Activated T-cell treated with anti-CD3 and anti-CD28 coated beads, Interleukin-2, amount 50 U/mL, for 72 hours (primary cell): Measurements from ENCODE around the gene DHX8. TPM values are rescaled to one million over a fixed set of nuclear protein-coding genes. Genes with fewer than 3 reads are reported as not detected.

Experiments used
- ATAC-seq, 2 donors: fragments of 150-1000 bp; cut with Tn5 transposase; replicated peaks in 1 of 2; 2 replicates each; pipeline ENCODE4 v1.10.0; 2021; ENCODE audit warnings: moderate library complexity in 2 of 2, mild to moderate bottlenecking in 1 of 2
- DNase-seq, 2 donors: peaks; one replicate each; pipeline ENCODE4 v3.0.0; 2021 to 2022; ENCODE audit warnings: mixed read lengths in 1 of 2
- H3K27ac Mint-ChIP-seq: one replicate; pipeline ENCODE4 v1.8.0; 2022; ENCODE audit warnings: mild to moderate bottlenecking, moderate library complexity, mixed read lengths
- H3K27me3 Mint-ChIP-seq: one replicate; pipeline ENCODE4 v1.8.0; 2022; ENCODE audit warnings: low read depth, mixed read lengths
- H3K36me3 Mint-ChIP-seq, 2 donors: one replicate each; pipeline ENCODE4 v1.8.0; 2022; ENCODE audit warnings: mixed read lengths in 2 of 2, mild to moderate bottlenecking in 1 of 2; ENCODE audit not compliant: insufficient read depth in 2 of 2
- H3K4me1 Mint-ChIP-seq: one replicate; pipeline ENCODE4 v1.8.0; 2022; ENCODE audit warnings: low read depth, mixed read lengths
- H3K4me3 Mint-ChIP-seq, 2 donors: one replicate each; pipeline ENCODE4 v1.8.0; 2022; ENCODE audit warnings: mild to moderate bottlenecking in 2 of 2, mixed read lengths in 2 of 2, moderate library complexity in 2 of 2
- H3K9me3 Mint-ChIP-seq, 2 donors: one replicate each; pipeline ENCODE4 v1.8.0; 2022; ENCODE audit warnings: mixed read lengths in 2 of 2
- total RNA-seq, 2 donors: library from RNA; stranded (reverse); gene quantifications; one replicate each; pipeline ENCODE4 v1.2.3, GENCODE V29; 2022

Gene DHX8
- total RNA-seq, 2 donors from 2014 or later = 53.8 to 61.1 TPM

DNA sequence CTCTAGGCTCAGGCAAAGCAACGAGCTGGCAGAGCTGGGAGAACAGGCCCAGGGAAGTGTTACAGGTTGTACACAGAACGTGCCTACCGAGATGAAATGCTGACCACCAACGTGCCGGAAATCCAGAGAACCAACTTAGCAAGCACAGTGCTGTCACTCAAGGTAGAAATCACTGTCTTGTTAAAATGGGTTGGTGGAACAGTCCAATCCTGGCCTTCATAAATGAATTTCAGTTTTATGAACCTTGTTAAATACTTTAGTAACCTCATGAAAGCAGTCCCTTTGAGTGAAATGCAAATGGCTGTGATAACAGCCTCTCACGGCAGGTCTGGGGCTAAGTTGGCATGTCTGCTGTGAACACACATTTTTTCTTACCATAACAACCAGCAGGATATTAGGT lies 33.4 kb downstream of the DHX8 start:
- peaks cover 8 to 22% of the 10 kb centered on the region in 2 donors for H3K36me3 Mint-ChIP-seq
- H3K9me3 Mint-ChIP-seq = no peaks in the 10 kb centered on the region
- no peak for DNase-seq
- ATAC-seq = peak in 1 of 2 donors; percentile 15
- peak overlapping the region in 1 of 2 donors; percentile 30 for H3K4me3 Mint-ChIP-seq
- no peak overlapping the region for H3K27ac Mint-ChIP-seq
- H3K4me1 Mint-ChIP-seq = peaks cover 18% of the 10 kb centered on the region
- no peaks in the 10 kb centered on the region for H3K27me3 Mint-ChIP-seq

DNA sequence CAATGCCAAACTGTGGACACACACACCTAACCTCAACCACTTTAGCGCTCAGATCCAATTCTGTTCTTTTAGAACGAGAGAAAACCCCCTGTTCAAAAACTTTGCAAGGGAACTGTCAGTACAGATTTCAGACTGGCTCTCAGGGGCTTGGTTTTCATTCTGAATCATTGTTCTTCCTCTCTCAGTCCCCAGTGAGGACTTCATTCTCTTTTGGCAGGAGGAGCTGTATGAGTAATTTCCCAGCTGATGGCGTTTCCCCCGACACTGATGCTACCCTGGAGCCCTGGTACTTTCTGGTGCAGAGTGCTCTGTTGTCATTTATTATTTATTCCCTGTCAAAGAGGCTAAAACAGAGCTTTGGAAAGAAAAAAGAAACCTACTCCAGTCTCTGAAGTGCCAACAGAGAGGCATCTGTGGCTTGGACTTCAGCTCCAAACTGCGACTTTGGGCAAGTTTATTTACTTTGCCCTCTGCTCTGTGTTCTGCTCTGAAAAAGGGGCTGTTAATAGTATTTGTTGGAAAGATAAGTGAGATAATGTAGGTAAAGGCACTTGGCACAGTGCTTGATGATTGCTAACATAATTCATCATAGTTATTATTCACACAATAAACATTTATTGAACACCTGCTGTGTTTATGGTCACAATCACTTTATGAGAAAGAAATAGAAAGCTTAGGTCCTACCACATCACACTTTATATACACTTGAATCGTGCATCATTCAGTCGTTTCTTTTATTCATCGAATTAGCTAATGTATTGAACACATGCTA lies 34.0 kb downstream of the DHX8 start:
- H3K36me3 Mint-ChIP-seq = peaks cover 8 to 21% of the 10 kb centered on the region in 2 donors
- no peak overlapping the region for H3K27ac Mint-ChIP-seq
- no peaks in the 10 kb centered on the region for H3K27me3 Mint-ChIP-seq
- no peaks in the 10 kb centered on the region for H3K9me3 Mint-ChIP-seq
- peak overlapping the region in 1 of 2 donors; percentile 16 for H3K4me3 Mint-ChIP-seq
- DNase-seq (peak; percentile 18 to 19), ATAC-seq (peak; percentile 79 to 91)
- peaks cover 18% of the 10 kb centered on the region for H3K4me1 Mint-ChIP-seq

DNA sequence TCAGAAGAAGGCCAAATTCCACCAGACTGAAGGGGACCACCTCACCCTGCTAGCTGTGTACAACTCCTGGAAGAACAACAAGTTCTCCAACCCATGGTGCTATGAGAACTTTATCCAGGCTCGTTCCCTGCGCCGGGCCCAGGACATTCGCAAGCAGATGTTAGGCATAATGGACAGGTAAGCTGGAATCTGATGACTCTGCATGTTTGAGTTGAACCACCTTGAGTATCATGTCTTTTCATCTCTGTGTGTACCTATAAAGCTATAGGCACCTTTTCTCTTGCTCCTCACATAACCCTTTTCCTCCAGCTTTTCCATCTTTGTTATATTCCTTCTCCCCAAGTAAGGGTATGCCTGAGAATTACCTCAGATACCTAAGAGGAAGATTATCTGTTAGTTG lies 37.6 kb downstream of the DHX8 start:
- ATAC-seq = no peak
- H3K4me1 Mint-ChIP-seq = peaks cover 18% of the 10 kb centered on the region
- no peaks in the 10 kb centered on the region for H3K9me3 Mint-ChIP-seq
- H3K27me3 Mint-ChIP-seq = no peaks in the 10 kb centered on the region
- H3K4me3 Mint-ChIP-seq = no peak overlapping the region
- no peak for DNase-seq
- H3K27ac Mint-ChIP-seq = no peak overlapping the region
- H3K36me3 Mint-ChIP-seq = peaks cover 10 to 21% of the 10 kb centered on the region in 2 donors

DNA sequence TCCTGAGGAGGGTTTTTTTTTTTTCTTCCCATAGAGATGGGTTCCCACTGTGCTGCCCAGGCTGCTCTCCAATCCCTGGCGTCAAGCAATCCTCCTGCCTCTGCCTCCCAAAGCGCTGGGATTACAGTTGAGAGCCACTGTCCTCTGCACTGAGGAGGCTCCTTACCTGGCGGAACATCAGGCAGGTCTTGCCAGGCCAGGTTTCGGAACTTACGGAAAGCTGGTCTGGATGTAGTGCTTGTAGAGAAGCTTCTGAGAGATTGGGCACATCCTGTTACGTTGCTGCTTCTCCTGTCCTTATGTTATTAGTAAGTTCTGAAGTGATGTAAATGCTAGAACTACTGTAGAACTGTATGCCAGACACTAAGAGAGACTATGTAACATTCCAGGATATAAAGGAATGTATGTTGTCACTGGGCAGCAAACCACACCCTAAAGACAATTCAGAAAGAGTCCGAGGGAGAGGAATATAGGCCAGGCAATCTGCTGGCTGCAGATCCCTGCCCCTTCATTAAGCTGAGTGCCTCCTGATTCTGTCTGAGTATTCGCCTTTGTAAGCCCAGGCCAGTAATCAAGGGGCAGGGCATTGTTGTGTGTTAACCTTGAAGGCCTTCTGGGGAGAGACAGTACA lies 41.3 kb downstream of the DHX8 start:
- Mint-ChIP-seq H3K4me3 (no peak overlapping the region), H3K27me3 (no peaks in the 10 kb centered on the region), H3K36me3 (peaks cover 10% of the 10 kb centered on the region in 2 donors), H3K9me3 (no peaks in the 10 kb centered on the region), H3K4me1 (no peaks in the 10 kb centered on the region), H3K27ac (no peak overlapping the region)
- ATAC-seq (no peak), DNase-seq (no peak)

DNA sequence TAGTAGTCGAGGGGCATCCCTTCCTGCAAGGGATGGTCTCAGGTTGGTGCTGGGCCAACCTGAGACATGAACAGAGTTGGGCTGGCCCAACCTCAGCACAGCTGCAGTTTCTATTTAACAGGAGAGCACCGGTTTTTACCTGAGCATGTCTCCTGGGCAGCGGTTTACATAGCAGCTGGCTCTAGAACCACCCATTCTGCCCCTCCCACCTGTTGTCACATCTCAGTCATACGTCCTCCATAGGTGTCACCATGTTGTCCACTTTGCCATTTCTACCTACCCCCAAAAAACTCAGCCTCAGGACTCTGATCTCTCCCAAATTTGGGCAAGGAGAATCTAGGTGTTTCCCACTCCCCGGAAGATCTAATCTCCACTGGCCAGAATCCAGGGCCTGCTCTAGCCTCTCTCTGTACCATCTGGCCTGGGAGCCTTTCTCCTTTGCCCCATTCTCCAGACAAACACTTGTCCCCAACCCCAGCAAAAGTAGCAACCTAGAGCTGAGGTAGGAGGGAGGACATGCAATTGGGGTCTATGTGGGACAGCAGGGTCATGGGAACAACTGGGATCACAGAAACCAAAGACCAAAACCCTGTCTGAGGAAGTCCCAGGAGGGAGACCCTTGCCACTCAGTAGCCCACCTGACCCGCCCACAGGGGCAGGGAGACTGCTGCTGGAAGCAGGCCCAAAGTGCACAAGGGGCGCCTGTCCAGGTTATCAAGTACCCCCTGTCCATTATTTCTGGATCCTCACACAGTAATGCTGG lies 43.3 kb downstream of the DHX8 start:
- DNase-seq (no peak), ATAC-seq (no peak)
- Mint-ChIP-seq H3K36me3 (peaks cover 0 to 2% of the 10 kb centered on the region in 2 donors), H3K9me3 (no peaks in the 10 kb centered on the region), H3K4me1 (no peaks in the 10 kb centered on the region), H3K4me3 (no peak overlapping the region), H3K27ac (no peak overlapping the region), H3K27me3 (no peaks in the 10 kb centered on the region)

DNA sequence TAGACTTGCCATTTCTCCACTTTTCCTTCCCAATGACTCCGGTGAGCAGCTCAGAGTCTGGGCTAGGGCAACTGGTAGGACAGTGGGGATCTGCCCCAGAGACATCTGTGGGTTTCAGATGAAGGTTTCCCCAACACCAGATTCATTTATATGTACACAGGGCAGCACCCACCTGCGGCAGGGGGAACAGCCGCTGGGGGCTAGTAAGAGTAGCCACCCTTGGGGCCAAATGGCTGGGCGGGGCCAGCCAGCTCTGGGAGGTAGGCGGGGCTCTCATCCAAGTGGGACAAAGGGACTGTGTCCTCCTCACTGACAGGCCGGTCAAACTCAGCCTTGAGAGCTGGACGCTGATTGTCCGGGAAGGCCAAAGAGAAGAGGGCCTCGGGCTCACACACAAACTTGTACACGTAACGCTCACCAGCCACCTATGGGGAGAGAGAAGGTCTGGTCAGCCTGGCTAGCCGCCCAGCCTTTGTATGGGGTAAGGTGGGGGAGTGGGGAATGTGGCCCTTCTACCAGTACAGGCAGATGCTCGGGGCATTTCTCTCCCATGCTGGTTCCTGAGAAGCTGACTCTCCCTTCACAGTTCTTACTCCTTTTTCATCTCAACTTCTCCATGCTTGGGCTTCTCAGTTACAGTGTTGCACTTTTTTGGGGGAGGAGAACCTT lies 44.7 kb downstream of the DHX8 start:
- peaks cover 0 to 2% of the 10 kb centered on the region in 2 donors for H3K36me3 Mint-ChIP-seq
- no peaks in the 10 kb centered on the region for H3K27me3 Mint-ChIP-seq
- ATAC-seq (no peak), DNase-seq (no peak)
- H3K9me3 Mint-ChIP-seq = no peaks in the 10 kb centered on the region
- no peak overlapping the region for H3K4me3 Mint-ChIP-seq
- H3K4me1 Mint-ChIP-seq = no peaks in the 10 kb centered on the region
- H3K27ac Mint-ChIP-seq = no peak overlapping the region

DNA sequence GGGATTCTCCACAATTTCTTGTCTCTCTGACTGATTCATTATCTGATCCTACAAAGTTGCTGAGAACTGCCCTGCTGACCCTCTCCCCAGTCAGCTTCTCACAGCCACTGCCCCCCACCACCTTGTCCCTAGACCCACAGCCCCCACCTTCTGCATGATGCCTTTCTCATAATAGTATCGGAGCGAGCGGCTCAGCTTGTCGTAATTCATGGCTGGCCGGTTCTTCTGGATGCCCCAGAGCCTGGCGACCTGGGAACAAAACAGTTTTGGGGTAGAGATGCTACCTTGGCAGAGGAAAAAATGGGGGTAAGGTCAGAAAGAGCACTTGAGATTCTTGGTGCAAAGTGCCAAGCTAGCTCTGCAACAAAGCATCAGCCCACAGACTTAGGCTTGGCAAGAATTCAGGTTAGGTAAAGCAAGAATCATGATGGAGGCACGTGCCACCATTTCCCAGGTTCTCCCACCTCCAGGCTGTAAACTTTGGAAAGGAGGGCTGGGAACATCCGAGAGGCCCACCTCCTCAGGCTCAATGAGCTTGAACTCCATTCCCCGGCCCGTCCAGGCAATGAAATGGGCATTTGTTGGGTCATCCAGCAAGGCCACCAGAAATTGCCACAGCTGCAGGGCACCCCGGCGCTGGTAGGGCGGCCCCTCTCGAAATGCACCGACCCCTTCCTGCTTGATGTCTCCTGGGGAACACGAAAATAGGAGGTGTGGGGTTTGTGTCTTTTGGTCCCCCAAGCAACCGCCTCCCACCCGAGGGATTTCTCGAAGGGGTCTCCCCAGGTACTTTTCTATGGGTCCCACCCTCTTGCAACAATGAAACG lies 45.4 kb downstream of the DHX8 start:
- H3K9me3 Mint-ChIP-seq = no peaks in the 10 kb centered on the region
- no peaks in the 10 kb centered on the region for H3K36me3 Mint-ChIP-seq
- no peaks in the 10 kb centered on the region for H3K27me3 Mint-ChIP-seq
- H3K4me3 Mint-ChIP-seq = no peak overlapping the region
- H3K27ac Mint-ChIP-seq = no peak overlapping the region
- ATAC-seq (no peak), DNase-seq (no peak)
- no peaks in the 10 kb centered on the region for H3K4me1 Mint-ChIP-seq

DNA sequence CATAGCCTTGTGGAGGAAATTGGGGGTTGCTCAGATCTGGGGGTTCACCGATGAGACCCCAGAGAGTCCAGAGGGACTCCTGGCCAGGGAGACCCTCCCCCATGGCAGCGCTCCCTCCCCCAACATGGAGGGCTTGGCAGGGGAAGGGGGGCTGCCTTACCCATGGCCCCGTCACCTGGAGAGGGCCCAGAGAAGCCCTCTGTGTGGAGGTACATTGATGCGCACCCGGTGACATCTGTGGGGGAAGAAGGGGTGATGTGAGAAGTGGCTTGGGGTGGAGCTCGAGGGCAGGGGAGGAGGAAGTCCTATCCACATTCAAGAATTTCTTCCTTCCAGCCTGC lies 46.1 kb downstream of the DHX8 start:
- H3K36me3 Mint-ChIP-seq = no peaks in the 10 kb centered on the region
- DNase-seq (no peak), ATAC-seq (no peak)
- no peaks in the 10 kb centered on the region for H3K4me1 Mint-ChIP-seq
- no peaks in the 10 kb centered on the region for H3K9me3 Mint-ChIP-seq
- H3K27ac Mint-ChIP-seq = no peak overlapping the region
- H3K27me3 Mint-ChIP-seq = no peaks in the 10 kb centered on the region
- H3K4me3 Mint-ChIP-seq = no peak overlapping the region

DNA sequence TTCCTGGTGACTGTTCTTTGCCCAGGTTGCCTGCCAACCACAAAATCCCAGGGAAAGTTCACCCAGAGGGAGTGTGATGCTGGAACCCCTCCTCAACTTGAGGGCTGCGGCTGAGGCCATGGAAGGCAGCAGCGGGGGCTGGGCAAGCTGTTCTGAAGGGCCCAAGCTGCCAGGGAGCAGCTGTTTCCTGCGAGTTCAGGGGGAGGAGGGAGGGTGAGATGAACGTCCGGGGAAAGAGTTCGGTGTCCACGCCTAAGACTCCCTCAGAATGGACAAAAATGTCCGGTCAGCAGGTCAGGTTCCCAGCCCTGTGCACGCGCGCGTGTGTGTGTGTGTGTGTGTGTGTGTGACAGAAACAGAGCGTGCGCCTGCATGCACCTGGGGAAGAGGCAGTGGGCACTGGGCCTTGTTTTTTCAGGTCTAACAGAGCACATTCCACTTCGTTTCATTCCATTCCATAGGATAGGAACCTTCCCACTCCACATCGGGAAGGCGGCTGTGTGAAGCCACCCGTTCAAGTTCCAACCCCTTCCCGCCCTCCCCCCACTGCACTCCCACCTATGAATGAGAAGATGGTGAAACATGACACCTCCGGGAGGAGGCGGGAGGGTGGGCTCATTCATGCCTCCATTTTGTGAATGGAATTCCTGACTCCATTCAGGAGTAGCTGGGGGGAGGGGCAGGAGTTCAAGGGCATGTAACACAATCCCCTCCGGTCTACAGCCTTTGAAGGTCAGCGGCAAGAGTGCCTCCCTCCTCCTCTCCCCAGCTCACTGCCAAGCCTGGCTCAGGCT lies 46.7 kb downstream of the DHX8 start:
- Mint-ChIP-seq H3K4me1 (no peaks in the 10 kb centered on the region), H3K27ac (no peak overlapping the region)
- ATAC-seq = no peak

DNA sequence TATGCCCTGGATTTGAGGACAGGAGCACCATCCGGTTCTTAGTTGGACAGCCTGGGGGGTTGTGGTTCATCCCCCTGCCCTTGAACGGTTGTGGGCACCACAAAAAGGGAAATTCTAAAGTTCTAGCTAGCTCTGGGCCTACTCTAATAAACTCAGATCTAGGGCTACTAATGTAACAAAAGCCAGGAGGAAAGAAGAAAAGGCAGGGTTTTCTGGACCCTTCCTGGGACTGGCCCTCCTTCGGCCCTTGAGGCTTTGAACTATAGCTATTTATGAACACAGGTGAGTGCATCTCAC lies 47.3 kb downstream of the DHX8 start:
- Mint-ChIP-seq H3K36me3 (no peaks in the 10 kb centered on the region), H3K27ac (no peak overlapping the region), H3K9me3 (no peaks in the 10 kb centered on the region), H3K4me1 (peaks cover 4% of the 10 kb centered on the region), H3K27me3 (no peaks in the 10 kb centered on the region), H3K4me3 (no peak overlapping the region)
- DNase-seq (no peak), ATAC-seq (no peak)

More for the DNA sequence above, 46.7 kb downstream of the DHX8 start:
- Mint-ChIP-seq H3K36me3 (no peaks in the 10 kb centered on the region), H3K4me3 (no peak overlapping the region), H3K27me3 (no peaks in the 10 kb centered on the region), H3K9me3 (no peaks in the 10 kb centered on the region)
- DNase-seq = no peak

DNA sequence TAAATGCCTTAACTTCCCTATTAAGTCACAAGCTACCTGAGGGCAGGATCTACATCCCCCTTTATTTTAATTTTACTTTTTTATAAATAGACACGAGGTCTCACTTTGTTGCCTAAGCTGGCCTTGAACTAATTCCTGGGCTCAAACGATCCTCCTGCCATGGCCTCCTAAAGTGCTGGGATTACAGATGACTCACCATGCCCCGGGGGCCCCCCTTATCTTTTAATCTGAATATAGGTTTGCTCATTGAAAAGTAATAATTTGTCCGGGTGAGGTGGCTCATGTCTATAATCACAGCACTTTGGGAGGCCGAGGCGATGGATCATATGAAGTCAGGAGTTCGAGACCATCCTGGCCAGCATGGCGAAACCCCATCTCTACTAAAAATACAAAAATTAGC lies 48.2 kb downstream of the DHX8 start:
- Mint-ChIP-seq H3K27me3 (no peaks in the 10 kb centered on the region), H3K4me1 (peaks cover 10% of the 10 kb centered on the region), H3K9me3 (no peaks in the 10 kb centered on the region), H3K36me3 (no peaks in the 10 kb centered on the region), H3K4me3 (no peak overlapping the region), H3K27ac (no peak overlapping the region)
- no peak for DNase-seq
- ATAC-seq = no peak

DNA sequence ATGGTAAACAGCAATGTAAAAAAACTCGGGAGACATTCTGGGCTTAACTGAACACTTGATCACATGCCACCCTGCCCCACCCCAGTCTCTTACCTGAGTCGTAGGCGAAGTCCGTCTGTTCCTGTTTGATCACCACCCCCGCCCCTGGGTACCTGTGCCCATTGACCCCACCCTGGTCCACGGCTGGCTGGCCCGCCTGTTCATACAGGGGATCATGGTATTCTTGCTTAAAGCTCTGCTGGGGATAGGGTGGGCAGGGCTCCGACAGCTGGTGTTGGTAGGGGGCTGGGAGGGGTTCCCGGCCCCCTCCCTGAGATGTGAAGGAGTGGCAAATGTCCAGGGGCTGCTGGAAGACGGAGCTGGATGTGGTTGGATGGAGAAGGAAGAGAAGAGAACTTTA lies 48.8 kb downstream of the DHX8 start:
- ATAC-seq (no peak), DNase-seq (no peak)
- Mint-ChIP-seq H3K27ac (no peak overlapping the region), H3K4me1 (peaks cover 10% of the 10 kb centered on the region), H3K9me3 (no peaks in the 10 kb centered on the region), H3K4me3 (no peak overlapping the region), H3K36me3 (no peaks in the 10 kb centered on the region), H3K27me3 (no peaks in the 10 kb centered on the region)
